Colonic mucosa (tissue), 4 donors: ENCODE results near the gene LY6G6F. TPM values are rescaled to one million over a fixed set of nuclear protein-coding genes. Genes with fewer than 3 reads are reported as not detected.

Experiments
- DNase-seq: peaks from one replicate; pipeline ENCODE4 v3.0.0-alpha.2; 2020
- H3K27ac ChIP-seq: fragments of 200-600 bp; one replicate; pipeline ENCODE4 v1.8.0; 2021
- H3K27me3 ChIP-seq: fragments of 200-600 bp; one replicate; pipeline ENCODE4 v1.8.0; 2021
- H3K36me3 ChIP-seq: fragments of 200-600 bp; one replicate; pipeline ENCODE4 v1.8.0; 2021
- H3K4me1 ChIP-seq: fragments of 200-600 bp; one replicate; pipeline ENCODE4 v1.8.0; 2021; ENCODE audit warnings: mild to moderate bottlenecking
- H3K4me3 ChIP-seq: fragments of 200-600 bp; one replicate; pipeline ENCODE4 v1.8.0; 2021
- H3K9ac ChIP-seq, 2 donors: one replicate each; pipeline ENCODE4 v1.7.0; 2013; ENCODE audit warnings: control low read depth in 2 of 2, low read depth in 2 of 2, low read length in 2 of 2
- H3K9me3 ChIP-seq: fragments of 200-600 bp; one replicate; pipeline ENCODE4 v1.8.0; 2021
- CTCF ChIP-seq: fragments of 200-600 bp; IDR thresholded peaks from one replicate; pipeline ENCODE4 v1.8.0; 2022; ENCODE audit warnings: antibody characterized with exemption, mild to moderate bottlenecking
- intact Hi-C: fragments of 100-400 bp; cut with DNase I; formaldehyde crosslinking; loops from one replicate; pipeline ENCODE4 v1.14.1; 2022
- total RNA-seq, 2 donors: library from RNA; stranded (reverse); fragmentation: NEBNext Ultra II Directional in 1 of 2; extraction: Animal tissue kit (Norgen Biotek cat#: 25700) in 1 of 2; gene quantifications; one replicate each; pipeline ENCODE4 v1.2.1, GENCODE V29; 2021
- donor health status: healthy.
- donor health status: DM: no; HTN: no; CAD: no.
- donor health status: DM: no; HTN: no; CAD: no.

The LY6G6F gene
- total RNA-seq, 2 donors from 2014 or later, result not detected

GRCh38 chr6:31729515-31729978 is 22.9 kb downstream of the LY6G6F start:
- Histone ChIP-seq H3K36me3 (peaks cover 14% of the 10 kb centered on the region), H3K9me3 (no peaks in the 10 kb centered on the region), H3K4me3 (peak overlapping the region; percentile 60), H3K27me3 (no peaks in the 10 kb centered on the region), H3K9ac (peak overlapping the region; percentile 76 to 95), H3K4me1 (peaks cover 13% of the 10 kb centered on the region), H3K27ac (peak overlapping the region; percentile 96)
- intact Hi-C loops, result no loop called here
- peak; percentile 46 for TF ChIP-seq CTCF
- DNase-seq, result peak; percentile 97

GRCh38 chr6:31729979-31730630 is 23.4 kb downstream of the LY6G6F start:
- intact Hi-C loops, result no loop called here
- Histone ChIP-seq H3K4me3 (peak overlapping the region; percentile 60), H3K27me3 (no peaks in the 10 kb centered on the region), H3K9me3 (no peaks in the 10 kb centered on the region), H3K9ac (peak overlapping the region; percentile 76 to 95), H3K36me3 (peaks cover 14% of the 10 kb centered on the region), H3K4me1 (peaks cover 13% of the 10 kb centered on the region), H3K27ac (peak overlapping the region; percentile 96)
- TF ChIP-seq CTCF, result no peak
- DNase-seq, result peak; percentile 92

GRCh38 chr6:31730631-31731086 is 24.0 kb downstream of the LY6G6F start:
- Histone ChIP-seq H3K4me1 (peaks cover 13% of the 10 kb centered on the region), H3K27me3 (no peaks in the 10 kb centered on the region), H3K9ac (peak overlapping the region; percentile 76 to 95), H3K36me3 (peaks cover 14% of the 10 kb centered on the region), H3K9me3 (no peaks in the 10 kb centered on the region), H3K27ac (peak overlapping the region; percentile 96), H3K4me3 (peak overlapping the region; percentile 60)
- TF ChIP-seq CTCF, result no peak
- intact Hi-C loops, result no loop called here
- DNase-seq, result no peak

- Histone ChIP-seq H3K27ac (peak overlapping the region; percentile 23), H3K4me1 (peaks cover 13% of the 10 kb centered on the region)
- intact Hi-C loops, result no loop called here
These were observed 25.4 kb downstream of the LY6G6F start for GRCh38 chr6:31732029-31732428.

GRCh38 chr6:31733734-31734133 is 27.1 kb downstream of the LY6G6F start:
- no peak for TF ChIP-seq CTCF
- no peak for DNase-seq
- Histone ChIP-seq H3K36me3 (peaks cover 14% of the 10 kb centered on the region), H3K4me3 (no peak overlapping the region), H3K27ac (peak overlapping the region; percentile 86), H3K27me3 (no peaks in the 10 kb centered on the region), H3K9me3 (no peaks in the 10 kb centered on the region), H3K9ac (peak overlapping the region; percentile 95 to 100), H3K4me1 (peaks cover 10% of the 10 kb centered on the region)
- intact Hi-C loops, result no loop called here

More at GRCh38 chr6:31732029-31732428, 25.4 kb downstream of the LY6G6F start:
- no peak overlapping the region for H3K4me3 ChIP-seq
- H3K27me3 ChIP-seq, result no peaks in the 10 kb centered on the region
- H3K9me3 ChIP-seq, result no peaks in the 10 kb centered on the region
- peak overlapping the region in 1 of 2 donors; percentile 14 for H3K9ac ChIP-seq
- TF ChIP-seq CTCF, result no peak
- DNase-seq, result no peak
- peaks cover 14% of the 10 kb centered on the region for H3K36me3 ChIP-seq
